Measurements from ENCODE around the gene KANSL1L.

Gene KANSL1L

GRCh38 chr2:210158236-210158635 is 13.0 kb downstream of the KANSL1L start:
- TF ChIP-seq EZH2phosphoT487 (IDR thresholded peaks at IDR 0.05; ENCODE audit: low read depth) (no peak), CTCF (IDR thresholded peaks at IDR 0.05; ENCODE audit: low read depth, low read length) (no peak)
- Histone ChIP-seq H4K20me1 (ENCODE audit: insufficient read depth, low read length) (no peaks in the 10 kb centered on the region), H3K4me2 (ENCODE audit: low read length) (no peak overlapping the region), H3K4me1 (ENCODE audit: low read length) (no peaks in the 10 kb centered on the region), H3K4me3 (ENCODE audit: low read length) (no peak overlapping the region), H3K9ac (ENCODE audit: low read length) (no peak overlapping the region), H3K27ac (ENCODE audit: low read length) (no peak overlapping the region), H3K9me3 (ENCODE audit: insufficient read depth, low read length) (no peaks in the 10 kb centered on the region), H3K27me3 (ENCODE audit: low read depth, low read length) (no peaks in the 10 kb centered on the region), H2AFZ (ENCODE audit: low read depth, low read length) (no peak overlapping the region), H3K36me3 (replicated peaks; ENCODE audit: low read depth, low read length) (peaks cover 9% of the 10 kb centered on the region), H3K79me2 (ENCODE audit: low read length) (no peaks in the 10 kb centered on the region)

- no peaks in the 10 kb centered on the region for H3K9me3 ChIP-seq (ENCODE audit: insufficient read depth, low read length)
- H3K27me3 ChIP-seq (ENCODE audit: low read depth, low read length): no peaks in the 10 kb centered on the region
- H2AFZ ChIP-seq (ENCODE audit: low read depth, low read length): no peak overlapping the region
- TF ChIP-seq EZH2phosphoT487 (IDR thresholded peaks at IDR 0.05; ENCODE audit: low read depth) (no peak), CTCF (IDR thresholded peaks at IDR 0.05; ENCODE audit: low read depth, low read length) (no peak)
- H3K36me3 ChIP-seq (replicated peaks; ENCODE audit: low read depth, low read length): peaks cover 9% of the 10 kb centered on the region
- no peak overlapping the region for H3K4me2 ChIP-seq (ENCODE audit: low read length)
- H3K79me2 ChIP-seq (ENCODE audit: low read length): no peaks in the 10 kb centered on the region
- no peak overlapping the region for H3K27ac ChIP-seq (ENCODE audit: low read length)
- no peaks in the 10 kb centered on the region for H3K4me1 ChIP-seq (ENCODE audit: low read length)
- H3K4me3 ChIP-seq (ENCODE audit: low read length): no peak overlapping the region
- H4K20me1 ChIP-seq (ENCODE audit: insufficient read depth, low read length): no peaks in the 10 kb centered on the region
- H3K9ac ChIP-seq (ENCODE audit: low read length): no peak overlapping the region
Observed at GRCh38 chr2:210157526-210157925, 13.7 kb downstream of the KANSL1L start.

- Histone ChIP-seq H3K27me3 (ENCODE audit: low read depth, low read length) (no peaks in the 10 kb centered on the region), H3K4me2 (ENCODE audit: low read length) (no peak overlapping the region), H3K79me2 (ENCODE audit: low read length) (no peaks in the 10 kb centered on the region), H3K36me3 (replicated peaks; ENCODE audit: low read depth, low read length) (peaks cover 9% of the 10 kb centered on the region), H3K4me3 (ENCODE audit: low read length) (no peak overlapping the region), H3K27ac (ENCODE audit: low read length) (no peak overlapping the region), H3K4me1 (ENCODE audit: low read length) (no peaks in the 10 kb centered on the region), H3K9me3 (ENCODE audit: insufficient read depth, low read length) (no peaks in the 10 kb centered on the region), H3K9ac (ENCODE audit: low read length) (no peak overlapping the region), H4K20me1 (ENCODE audit: insufficient read depth, low read length) (no peaks in the 10 kb centered on the region), H2AFZ (ENCODE audit: low read depth, low read length) (no peak overlapping the region)
- TF ChIP-seq CTCF (IDR thresholded peaks at IDR 0.05; ENCODE audit: low read depth, low read length): no peak
- no peak for TF ChIP-seq EZH2phosphoT487 (IDR thresholded peaks at IDR 0.05; ENCODE audit: low read depth)
Observed at GRCh38 chr2:210147614-210148013, 23.6 kb downstream of the KANSL1L start.

- no peak overlapping the region for H3K4me2 ChIP-seq (ENCODE audit: low read length)
- TF ChIP-seq EZH2phosphoT487 (IDR thresholded peaks at IDR 0.05; ENCODE audit: low read depth) (no peak), CTCF (IDR thresholded peaks at IDR 0.05; ENCODE audit: low read depth, low read length) (no peak)
- H2AFZ ChIP-seq (ENCODE audit: low read depth, low read length): no peak overlapping the region
- peaks cover 1% of the 10 kb centered on the region for H3K36me3 ChIP-seq (replicated peaks; ENCODE audit: low read depth, low read length)
- H3K79me2 ChIP-seq (ENCODE audit: low read length): no peaks in the 10 kb centered on the region
- H4K20me1 ChIP-seq (ENCODE audit: insufficient read depth, low read length): no peaks in the 10 kb centered on the region
- H3K9me3 ChIP-seq (ENCODE audit: insufficient read depth, low read length): no peaks in the 10 kb centered on the region
- no peak overlapping the region for H3K4me3 ChIP-seq (ENCODE audit: low read length)
- no peaks in the 10 kb centered on the region for H3K27me3 ChIP-seq (ENCODE audit: low read depth, low read length)
- H3K27ac ChIP-seq (ENCODE audit: low read length): no peak overlapping the region
- no peaks in the 10 kb centered on the region for H3K4me1 ChIP-seq (ENCODE audit: low read length)
- H3K9ac ChIP-seq (ENCODE audit: low read length): no peak overlapping the region
Observed at GRCh38 chr2:210132239-210132638, 39.0 kb downstream of the KANSL1L start.
